ENCODE measurements around the gene CX3CL1.

Gene CX3CL1

DNA sequence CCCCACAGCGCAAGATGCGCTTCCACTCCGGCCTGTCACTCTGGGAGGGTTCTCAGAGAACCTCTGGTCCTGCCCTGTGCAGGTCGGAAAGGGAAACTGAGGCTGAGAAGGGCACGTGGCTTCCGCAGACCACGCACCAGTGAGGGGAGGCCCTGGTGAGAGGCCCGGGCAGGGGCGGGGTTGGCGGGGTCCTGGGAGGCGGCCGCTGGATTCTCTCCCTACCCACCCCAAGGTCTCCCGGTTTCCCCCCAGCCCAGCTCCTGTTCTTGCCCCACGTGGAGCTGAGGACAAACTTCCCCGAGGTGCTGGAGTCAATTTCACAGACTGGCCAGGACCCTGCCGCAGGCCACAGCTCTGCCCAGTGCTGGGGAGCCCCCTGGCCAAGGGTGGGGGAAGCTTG, 43.8 kb downstream of the CX3CL1 start:
- H3K4me1 ChIP-seq (ENCODE audit: control insufficient read depth, insufficient read depth, low read length): peaks cover 6% of the 10 kb centered on the region
- H3K27me3 ChIP-seq (ENCODE audit: control insufficient read depth, insufficient read depth, low read length): no peaks in the 10 kb centered on the region
- no peaks in the 10 kb centered on the region for H3K9me3 ChIP-seq (ENCODE audit: control insufficient read depth, insufficient read depth, low read length)
- no peak overlapping the region for H3K4me3 ChIP-seq (ENCODE audit: low read depth, low read length)
- peak overlapping the region; percentile 76 for H3K9ac ChIP-seq (ENCODE audit: low read depth, low read length)
- H3K36me3 ChIP-seq (ENCODE audit: control insufficient read depth, insufficient read depth, low read length): no peaks in the 10 kb centered on the region

DNA sequence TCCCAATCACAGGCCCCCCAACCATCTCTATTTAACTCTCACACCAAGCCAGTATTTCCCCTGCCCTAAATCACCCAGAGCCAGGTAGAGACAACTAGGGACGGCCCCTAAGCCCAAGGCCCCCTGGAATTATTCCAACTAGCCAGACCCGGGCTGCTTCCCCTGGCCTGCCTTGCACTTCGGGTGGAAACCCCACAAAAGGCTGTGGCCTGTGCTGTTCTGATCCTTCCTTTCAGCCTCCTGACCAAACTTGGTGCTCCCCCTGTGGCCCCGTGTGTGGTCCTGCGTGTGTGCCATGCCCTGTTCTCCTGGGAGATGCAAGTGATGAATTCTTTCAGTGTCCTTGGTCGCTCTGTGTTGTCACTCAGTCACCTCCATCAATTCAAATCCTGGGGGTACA, 47.2 kb downstream of the CX3CL1 start:
- Histone ChIP-seq H3K36me3 (ENCODE audit: control insufficient read depth, insufficient read depth, low read length) (no peaks in the 10 kb centered on the region), H3K9me3 (ENCODE audit: control insufficient read depth, insufficient read depth, low read length) (no peaks in the 10 kb centered on the region), H3K27me3 (ENCODE audit: control insufficient read depth, insufficient read depth, low read length) (no peaks in the 10 kb centered on the region), H3K4me1 (ENCODE audit: control insufficient read depth, insufficient read depth, low read length) (peaks cover 8% of the 10 kb centered on the region), H3K9ac (ENCODE audit: low read depth, low read length) (no peak overlapping the region), H3K4me3 (ENCODE audit: low read depth, low read length) (no peak overlapping the region)

GRCh38 chr16:57422026-57422944, 50.0 kb downstream of the CX3CL1 start:
- Histone ChIP-seq H3K4me1 (ENCODE audit: control insufficient read depth, insufficient read depth, low read length) (peaks cover 8% of the 10 kb centered on the region), H3K9me3 (ENCODE audit: control insufficient read depth, insufficient read depth, low read length) (no peaks in the 10 kb centered on the region), H3K4me3 (ENCODE audit: low read depth, low read length) (no peak overlapping the region), H3K9ac (ENCODE audit: low read depth, low read length) (no peak overlapping the region), H3K36me3 (ENCODE audit: control insufficient read depth, insufficient read depth, low read length) (no peaks in the 10 kb centered on the region), H3K27me3 (ENCODE audit: control insufficient read depth, insufficient read depth, low read length) (no peaks in the 10 kb centered on the region)

- Histone ChIP-seq H3K4me1 (ENCODE audit: control insufficient read depth, insufficient read depth, low read length) (peaks cover 8% of the 10 kb centered on the region), H3K9me3 (ENCODE audit: control insufficient read depth, insufficient read depth, low read length) (no peaks in the 10 kb centered on the region), H3K36me3 (ENCODE audit: control insufficient read depth, insufficient read depth, low read length) (peaks cover under 1% of the 10 kb centered on the region), H3K4me3 (ENCODE audit: low read depth, low read length) (no peak overlapping the region), H3K27me3 (ENCODE audit: control insufficient read depth, insufficient read depth, low read length) (no peaks in the 10 kb centered on the region), H3K9ac (ENCODE audit: low read depth, low read length) (no peak overlapping the region)
These were observed 50.9 kb downstream of the CX3CL1 start for GRCh38 chr16:57423152-57423551.

DNA sequence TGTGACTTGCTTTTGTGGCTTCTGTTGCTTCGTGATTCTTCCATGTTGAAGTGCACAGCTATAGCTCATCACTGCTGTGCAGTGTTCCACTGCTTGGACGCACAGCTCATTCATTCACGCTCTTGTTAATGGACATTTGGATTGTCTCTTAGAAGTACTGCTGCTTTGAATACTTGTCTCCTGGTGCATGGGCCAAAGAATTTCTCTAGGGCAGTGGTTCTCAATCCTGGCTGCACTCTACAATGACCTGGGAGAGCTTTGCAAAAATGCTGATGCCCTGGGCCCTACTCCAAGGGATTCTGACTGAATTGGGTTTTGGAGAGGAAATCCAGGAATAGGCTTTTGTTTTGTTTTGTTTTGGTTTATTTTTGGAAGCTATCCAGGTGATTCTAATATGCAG, 52.3 kb downstream of the CX3CL1 start:
- H3K27me3 ChIP-seq (ENCODE audit: control insufficient read depth, insufficient read depth, low read length): no peaks in the 10 kb centered on the region
- peaks cover 10% of the 10 kb centered on the region for H3K36me3 ChIP-seq (ENCODE audit: control insufficient read depth, insufficient read depth, low read length)
- peaks cover 2% of the 10 kb centered on the region for H3K4me1 ChIP-seq (ENCODE audit: control insufficient read depth, insufficient read depth, low read length)
- H3K4me3 ChIP-seq (ENCODE audit: low read depth, low read length): no peak overlapping the region
- no peak overlapping the region for H3K9ac ChIP-seq (ENCODE audit: low read depth, low read length)
- no peaks in the 10 kb centered on the region for H3K9me3 ChIP-seq (ENCODE audit: control insufficient read depth, insufficient read depth, low read length)

- Histone ChIP-seq H3K36me3 (ENCODE audit: control insufficient read depth, insufficient read depth, low read length) (peaks cover 17% of the 10 kb centered on the region), H3K4me1 (ENCODE audit: control insufficient read depth, insufficient read depth, low read length) (peaks cover 2% of the 10 kb centered on the region), H3K9ac (ENCODE audit: low read depth, low read length) (no peak overlapping the region), H3K27me3 (ENCODE audit: control insufficient read depth, insufficient read depth, low read length) (no peaks in the 10 kb centered on the region), H3K4me3 (ENCODE audit: low read depth, low read length) (no peak overlapping the region), H3K9me3 (ENCODE audit: control insufficient read depth, insufficient read depth, low read length) (no peaks in the 10 kb centered on the region)
These were observed 54.1 kb downstream of the CX3CL1 start for GRCh38 chr16:57426356-57426755.

GRCh38 chr16:57427307-57427706, 55.0 kb downstream of the CX3CL1 start:
- Histone ChIP-seq H3K9ac (ENCODE audit: low read depth, low read length) (no peak overlapping the region), H3K27me3 (ENCODE audit: control insufficient read depth, insufficient read depth, low read length) (no peaks in the 10 kb centered on the region), H3K9me3 (ENCODE audit: control insufficient read depth, insufficient read depth, low read length) (no peaks in the 10 kb centered on the region), H3K4me1 (ENCODE audit: control insufficient read depth, insufficient read depth, low read length) (peaks cover 2% of the 10 kb centered on the region), H3K4me3 (ENCODE audit: low read depth, low read length) (no peak overlapping the region), H3K36me3 (ENCODE audit: control insufficient read depth, insufficient read depth, low read length) (peaks cover 21% of the 10 kb centered on the region)

- H3K27me3 ChIP-seq (ENCODE audit: control insufficient read depth, insufficient read depth, low read length): no peaks in the 10 kb centered on the region
- H3K4me1 ChIP-seq (ENCODE audit: control insufficient read depth, insufficient read depth, low read length): no peaks in the 10 kb centered on the region
- no peaks in the 10 kb centered on the region for H3K9me3 ChIP-seq (ENCODE audit: control insufficient read depth, insufficient read depth, low read length)
- no peak overlapping the region for H3K9ac ChIP-seq (ENCODE audit: low read depth, low read length)
- no peak overlapping the region for H3K4me3 ChIP-seq (ENCODE audit: low read depth, low read length)
- peaks cover 27% of the 10 kb centered on the region for H3K36me3 ChIP-seq (ENCODE audit: control insufficient read depth, insufficient read depth, low read length)
These were observed 55.5 kb downstream of the CX3CL1 start for GRCh38 chr16:57427824-57428223.

DNA sequence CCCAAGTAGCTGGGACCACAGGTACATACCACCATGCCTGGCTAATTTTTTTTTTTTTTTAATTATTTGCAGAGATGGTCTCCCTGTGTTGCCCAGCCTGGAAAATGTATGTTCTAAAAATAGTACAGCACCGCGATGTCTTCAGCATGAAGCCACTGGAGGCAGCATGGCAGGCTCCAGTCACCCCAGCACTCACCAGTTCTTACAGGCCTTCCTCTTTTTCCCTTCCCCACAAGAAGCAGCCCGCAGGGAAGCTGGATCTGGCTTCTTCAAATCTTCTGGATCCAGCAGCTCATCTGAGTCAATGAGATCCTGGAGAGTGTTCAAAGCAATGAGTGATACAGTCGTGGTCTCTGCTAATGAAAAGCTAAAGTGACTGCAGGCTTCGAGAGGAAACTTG, 58.7 kb downstream of the CX3CL1 start:
- Histone ChIP-seq H3K9me3 (ENCODE audit: control insufficient read depth, insufficient read depth, low read length) (no peaks in the 10 kb centered on the region), H3K9ac (ENCODE audit: low read depth, low read length) (no peak overlapping the region), H3K4me3 (ENCODE audit: low read depth, low read length) (no peak overlapping the region), H3K4me1 (ENCODE audit: control insufficient read depth, insufficient read depth, low read length) (no peaks in the 10 kb centered on the region), H3K36me3 (ENCODE audit: control insufficient read depth, insufficient read depth, low read length) (peaks cover 38% of the 10 kb centered on the region), H3K27me3 (ENCODE audit: control insufficient read depth, insufficient read depth, low read length) (no peaks in the 10 kb centered on the region)

GRCh38 chr16:57432505-57432904, 60.2 kb downstream of the CX3CL1 start:
- Histone ChIP-seq H3K4me1 (ENCODE audit: control insufficient read depth, insufficient read depth, low read length) (no peaks in the 10 kb centered on the region), H3K9ac (ENCODE audit: low read depth, low read length) (no peak overlapping the region), H3K27me3 (ENCODE audit: control insufficient read depth, insufficient read depth, low read length) (no peaks in the 10 kb centered on the region), H3K36me3 (ENCODE audit: control insufficient read depth, insufficient read depth, low read length) (peaks cover 38% of the 10 kb centered on the region), H3K9me3 (ENCODE audit: control insufficient read depth, insufficient read depth, low read length) (no peaks in the 10 kb centered on the region), H3K4me3 (ENCODE audit: low read depth, low read length) (no peak overlapping the region)

GRCh38 chr16:57432989-57433388, 60.7 kb downstream of the CX3CL1 start:
- H3K9me3 ChIP-seq (ENCODE audit: control insufficient read depth, insufficient read depth, low read length): no peaks in the 10 kb centered on the region
- no peak overlapping the region for H3K4me3 ChIP-seq (ENCODE audit: low read depth, low read length)
- no peaks in the 10 kb centered on the region for H3K27me3 ChIP-seq (ENCODE audit: control insufficient read depth, insufficient read depth, low read length)
- H3K9ac ChIP-seq (ENCODE audit: low read depth, low read length): no peak overlapping the region
- peaks cover 41% of the 10 kb centered on the region for H3K36me3 ChIP-seq (ENCODE audit: control insufficient read depth, insufficient read depth, low read length)
- no peaks in the 10 kb centered on the region for H3K4me1 ChIP-seq (ENCODE audit: control insufficient read depth, insufficient read depth, low read length)

DNA sequence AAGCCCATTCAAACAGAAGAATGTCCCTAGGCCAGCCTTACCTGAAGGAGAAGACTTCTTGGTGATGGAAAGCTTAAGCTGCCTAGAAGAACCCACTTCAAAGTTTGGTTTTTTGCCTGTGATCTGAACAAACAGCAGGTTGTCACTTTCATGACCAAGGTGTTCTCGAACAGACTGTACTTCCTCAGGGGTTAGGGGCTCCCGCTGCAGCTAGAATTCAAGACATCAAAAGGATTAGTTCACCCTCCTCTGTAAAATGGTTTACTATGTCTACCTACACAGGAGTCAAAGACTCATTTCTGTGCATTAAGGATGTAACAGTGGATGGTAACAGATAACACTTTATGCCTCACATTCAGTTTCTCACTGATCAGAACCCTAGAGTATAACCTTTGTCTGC, 61.7 kb downstream of the CX3CL1 start:
- no peaks in the 10 kb centered on the region for H3K9me3 ChIP-seq (ENCODE audit: control insufficient read depth, insufficient read depth, low read length)
- H3K4me3 ChIP-seq (ENCODE audit: low read depth, low read length): no peak overlapping the region
- H3K4me1 ChIP-seq (ENCODE audit: control insufficient read depth, insufficient read depth, low read length): no peaks in the 10 kb centered on the region
- H3K36me3 ChIP-seq (ENCODE audit: control insufficient read depth, insufficient read depth, low read length): peaks cover 34% of the 10 kb centered on the region
- H3K27me3 ChIP-seq (ENCODE audit: control insufficient read depth, insufficient read depth, low read length): no peaks in the 10 kb centered on the region
- no peak overlapping the region for H3K9ac ChIP-seq (ENCODE audit: low read depth, low read length)

All from iPS-15b (cell line).